Epithelial cell of esophagus (primary cell): ENCODE data around the gene VPS18.

Experiments used
- DNase-seq: peaks from one replicate; pipeline ENCODE4 v3.0.0; 2010; ENCODE audit warnings: low read depth
- H3K4me3 ChIP-seq: 2 replicates; pipeline ENCODE4 v1.5.1; 2011; ENCODE audit warnings: mild to moderate bottlenecking, low read length, control low read depth
- CTCF ChIP-seq: IDR thresholded peaks from 2 replicates; pipeline ENCODE4 v1.5.1; 2011; ENCODE audit warnings: low read depth, mild to moderate bottlenecking, low read length, control low read depth, inconsistent platforms; ENCODE audit not compliant: insufficient read depth; ENCODE audit errors: missing control alignments

VPS18 gene

GRCh38 chr15:40909662-40910630 lies 15.7 kb downstream of the VPS18 start:
- no peak for TF ChIP-seq CTCF
- DNase-seq: no peak
- H3K4me3 ChIP-seq: no peak overlapping the region

GRCh38 chr15:40911141-40911540 lies 16.9 kb downstream of the VPS18 start:
- no peak for DNase-seq
- no peak overlapping the region for H3K4me3 ChIP-seq
- TF ChIP-seq CTCF: no peak

- no peak for TF ChIP-seq CTCF
- DNase-seq: no peak
- no peak overlapping the region for H3K4me3 ChIP-seq
These were observed 17.4 kb downstream of the VPS18 start for GRCh38 chr15:40911693-40912092.

- no peak overlapping the region for H3K4me3 ChIP-seq
- no peak for DNase-seq
- TF ChIP-seq CTCF: no peak
These were observed 18.2 kb downstream of the VPS18 start for GRCh38 chr15:40912478-40912877.

GRCh38 chr15:40914013-40914412 lies 19.8 kb downstream of the VPS18 start:
- no peak for TF ChIP-seq CTCF
- H3K4me3 ChIP-seq: no peak overlapping the region
- no peak for DNase-seq

GRCh38 chr15:40914486-40914885 lies 20.2 kb downstream of the VPS18 start:
- DNase-seq: no peak
- H3K4me3 ChIP-seq: no peak overlapping the region
- no peak for TF ChIP-seq CTCF
